ENCODE results near the gene TNFRSF12A. TPM values are rescaled to one million over a fixed set of nuclear protein-coding genes. Genes with fewer than 3 reads are reported as not detected.
A peak's percentile ranks its signal among the peaks of the same experiment; 100 is the strongest.

TNFRSF12A gene
- polyA plus RNA-seq, 1 donor (not counting 4 experiments of a cell fraction or from before 2014, with no cell fraction given), result 147 TPM

GRCh38 chr16:3058139-3059030 lies 38.2 kb downstream of the TNFRSF12A start:
- Histone ChIP-seq H3K4me3 (ENCODE audit: control insufficient read depth in 2 of 3, extremely low read depth in 1 of 3, insufficient read depth in 2 of 3, low read depth in 1 of 3, low read length in 3 of 3) (peak overlapping the region; percentile 72 to 97 (median 81)), H3K4me2 (ENCODE audit: control insufficient read depth, extremely low read depth, insufficient read depth, low read depth, low read length) (peak overlapping the region; percentile 82), H3K27ac (ENCODE audit: control insufficient read depth, insufficient read depth, low read length) (no peak overlapping the region), H3K79me2 (ENCODE audit: control insufficient read depth, insufficient read depth, low read length) (no peaks in the 10 kb centered on the region), H3K27me3 (ENCODE audit: control insufficient read depth, extremely low read depth, insufficient read depth, low read length) (no peaks in the 10 kb centered on the region), H3K9me3 (ENCODE audit: control insufficient read depth, low read depth, low read length) (no peaks in the 10 kb centered on the region), H4K20me1 (ENCODE audit: control insufficient read depth, extremely low read depth, insufficient read depth, low read length) (no peaks in the 10 kb centered on the region), H3K9me1 (ENCODE audit: control insufficient read depth, extremely low read depth, insufficient read depth, low read length) (no peaks in the 10 kb centered on the region), H3K9ac (ENCODE audit: control insufficient read depth, extremely low read depth, insufficient read depth, low read length) (peak overlapping the region; percentile 80), H3K4me1 (ENCODE audit: control insufficient read depth, extremely low read depth, insufficient read depth, low read length) (peaks cover 8% of the 10 kb centered on the region), H2AFZ (ENCODE audit: control insufficient read depth, low read length) (peak overlapping the region; percentile 77), H3K36me3 (ENCODE audit: control insufficient read depth in 2 of 2, extremely low read depth in 1 of 2, insufficient read depth in 2 of 2, low read length in 2 of 2) (peaks cover 0 to 6% of the 10 kb centered on the region in 2 experiments)
- DNase-seq (ENCODE audit: low read depth, low spot score), result no peak
- dilution Hi-C loops (cut with MboI; ENCODE audit: extremely low pct_ligation_motif_present, low sequenced_read_pairs), result no loop called here
- no peak for FAIRE-seq
- no peak for TF ChIP-seq EZH2 (IDR thresholded peaks at IDR 0.05; ENCODE audit: low read length)
- peak in 2 of 3 experiments; percentile 41 to 69 for TF ChIP-seq CTCF (optimal IDR thresholded peaks at IDR 0.05 in 1 of 3, IDR thresholded peaks at IDR 0.05 in 1 of 3, conservative IDR thresholded peaks at IDR 0.05 in 1 of 3; ENCODE audit: extremely low read depth in 1 of 3, insufficient read depth in 2 of 3, low read length in 3 of 3)

DNA sequence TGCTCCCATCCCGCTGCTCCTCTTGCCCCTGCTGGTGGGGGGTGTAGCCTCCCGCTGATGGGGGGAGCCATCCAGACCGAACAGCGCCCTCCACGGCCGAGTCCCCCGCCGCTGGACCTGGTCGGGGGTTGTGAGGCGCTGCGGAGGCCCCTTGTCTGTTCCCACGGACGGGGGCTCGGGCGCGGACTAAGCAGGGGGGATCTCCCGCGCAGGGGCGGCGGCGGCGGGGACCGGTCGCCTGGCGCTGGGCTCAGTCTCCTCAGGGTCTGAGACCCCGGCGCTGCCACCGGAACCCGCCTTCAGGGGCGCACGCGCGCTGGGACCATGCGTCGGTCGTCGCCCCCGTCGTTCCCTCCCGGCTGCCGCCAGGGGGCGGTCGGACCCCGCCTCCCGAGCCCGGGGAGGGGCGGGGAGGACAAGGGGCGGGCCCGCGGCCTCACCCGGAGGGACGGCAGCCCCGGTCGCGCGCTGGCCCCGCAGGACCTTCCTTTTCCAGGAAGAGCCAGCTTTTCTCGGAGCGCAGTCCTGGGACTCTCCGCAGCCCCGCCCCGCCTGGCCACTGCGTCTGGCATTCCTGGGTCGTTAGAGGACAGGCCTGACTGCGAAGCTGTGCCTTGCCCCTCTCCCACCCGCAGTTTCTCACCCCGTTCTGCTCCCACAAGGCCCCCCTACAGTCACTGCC lies 39.0 kb downstream of the TNFRSF12A start:
- Histone ChIP-seq H3K9me1 (ENCODE audit: control insufficient read depth, extremely low read depth, insufficient read depth, low read length) (no peaks in the 10 kb centered on the region), H3K36me3 (ENCODE audit: control insufficient read depth in 2 of 2, extremely low read depth in 1 of 2, insufficient read depth in 2 of 2, low read length in 2 of 2) (peaks cover 0 to 1% of the 10 kb centered on the region in 2 experiments), H3K4me3 (ENCODE audit: control insufficient read depth in 2 of 3, extremely low read depth in 1 of 3, insufficient read depth in 2 of 3, low read depth in 1 of 3, low read length in 3 of 3) (peak overlapping the region; percentile 72 to 97 (median 81)), H3K27ac (ENCODE audit: control insufficient read depth, insufficient read depth, low read length) (peak overlapping the region; percentile 47), H3K4me2 (ENCODE audit: control insufficient read depth, extremely low read depth, insufficient read depth, low read depth, low read length) (peak overlapping the region; percentile 82), H3K9ac (ENCODE audit: control insufficient read depth, extremely low read depth, insufficient read depth, low read length) (peak overlapping the region; percentile 80), H3K79me2 (ENCODE audit: control insufficient read depth, insufficient read depth, low read length) (no peaks in the 10 kb centered on the region), H3K9me3 (ENCODE audit: control insufficient read depth, low read depth, low read length) (no peaks in the 10 kb centered on the region), H4K20me1 (ENCODE audit: control insufficient read depth, extremely low read depth, insufficient read depth, low read length) (no peaks in the 10 kb centered on the region), H2AFZ (ENCODE audit: control insufficient read depth, low read length) (peak overlapping the region; percentile 86), H3K4me1 (ENCODE audit: control insufficient read depth, extremely low read depth, insufficient read depth, low read length) (peaks cover 8% of the 10 kb centered on the region), H3K27me3 (ENCODE audit: control insufficient read depth, extremely low read depth, insufficient read depth, low read length) (no peaks in the 10 kb centered on the region)
- DNase-seq (ENCODE audit: low read depth, low spot score), result no peak
- no peak for FAIRE-seq
- TF ChIP-seq CTCF (optimal IDR thresholded peaks at IDR 0.05 in 1 of 3, IDR thresholded peaks at IDR 0.05 in 1 of 3, conservative IDR thresholded peaks at IDR 0.05 in 1 of 3; ENCODE audit: extremely low read depth in 1 of 3, insufficient read depth in 2 of 3, low read length in 3 of 3) (peak; percentile 44 to 87 (median 69)), EZH2 (IDR thresholded peaks at IDR 0.05; ENCODE audit: low read length) (no peak)
- dilution Hi-C loops (cut with MboI; ENCODE audit: extremely low pct_ligation_motif_present, low sequenced_read_pairs), result no loop called here
